HepG2 (cell line): Measurements from ENCODE around the gene ZBTB7A. TPM values are rescaled to one million over a fixed set of nuclear protein-coding genes. Genes with fewer than 3 reads are reported as not detected.

ENCODE experiments used
- ARNTL ChIP-seq: sonication (generic); formaldehyde crosslinking; IDR thresholded peaks from 2 replicates; pipeline ENCODE4 v1.4.0; 2020; ENCODE audit warnings: mild to moderate bottlenecking, missing genetic modification reagents
- GMEB2 ChIP-seq: IDR thresholded peaks from 2 replicates; pipeline ENCODE4 v1.6.1; 2016; ENCODE audit warnings: missing biosample characterization, missing genetic modification reagents, low read depth
- HOMEZ ChIP-seq: IDR thresholded peaks from 2 replicates; pipeline ENCODE4 v1.6.1; 2016; ENCODE audit warnings: low read depth
- MYC ChIP-seq: sonication (generic); formaldehyde crosslinking; IDR thresholded peaks from 2 replicates; pipeline ENCODE4 v1.9.0; 2021; ENCODE audit warnings: missing genetic modification reagents, borderline replicate concordance
- NAIF1 ChIP-seq: sonication (generic); formaldehyde crosslinking; IDR thresholded peaks from 2 replicates; pipeline ENCODE4 v1.5.0; 2020; ENCODE audit warnings: mild to moderate bottlenecking, missing genetic modification reagents, borderline replicate concordance
- PHB2 ChIP-seq: fragments of 450-650 bp; IDR thresholded peaks from 2 replicates; pipeline ENCODE4 v1.6.1; 2018; ENCODE audit not compliant: partially characterized antibody
- SALL2 ChIP-seq: sonication (generic); formaldehyde crosslinking; IDR thresholded peaks from 2 replicates; pipeline ENCODE4 v1.8.1; 2023; ENCODE audit warnings: mild to moderate bottlenecking, missing genetic modification reagents, inconsistent platforms
- TBL1XR1 ChIP-seq: fragments of 150-350 bp; IDR thresholded peaks from 2 replicates; pipeline ENCODE4 v1.6.1; 2014; ENCODE audit warnings: borderline replicate concordance, low read length; ENCODE audit not compliant: partially characterized antibody
- ZBTB4 ChIP-seq: sonication (generic); formaldehyde crosslinking; IDR thresholded peaks from 2 replicates; pipeline ENCODE4 v1.4.0; 2020; ENCODE audit warnings: missing genetic modification reagents, mild to moderate bottlenecking, borderline replicate concordance
- ZFP41 ChIP-seq: sonication (generic); formaldehyde crosslinking; IDR thresholded peaks from 2 replicates; pipeline ENCODE4 v1.4.0; 2020; ENCODE audit warnings: mild to moderate bottlenecking, missing genetic modification reagents, borderline replicate concordance
- ZMAT5 ChIP-seq: sonication (generic); formaldehyde crosslinking; IDR thresholded peaks from 2 replicates; pipeline ENCODE4 v1.5.0; 2020; ENCODE audit warnings: mild to moderate bottlenecking, low read depth, missing genetic modification reagents, borderline replicate concordance
- ZNF12 ChIP-seq: sonication (generic); formaldehyde crosslinking; IDR thresholded peaks from 2 replicates; pipeline ENCODE4 v1.5.0; 2020; ENCODE audit warnings: missing genetic modification reagents
- ZNF253 ChIP-seq: sonication (generic); formaldehyde crosslinking; IDR thresholded peaks from 2 replicates; pipeline ENCODE4 v1.8.0; 2022; ENCODE audit warnings: mild to moderate bottlenecking, missing genetic modification reagents, borderline replicate concordance
- ZNF770 ChIP-seq: sonication (generic); formaldehyde crosslinking; IDR thresholded peaks from 2 replicates; pipeline ENCODE4 v1.5.0; 2020; ENCODE audit warnings: mild to moderate bottlenecking, missing genetic modification reagents
- polyA plus RNA-seq, 8 experiments: library from polyadenylated mRNA; depleted of rRNA in 3 of 8; stranded (reverse) in 7 of 8; unstranded in 1 of 8; fragments of >200 nt; fragmentation: Illumina TruSeq in 4 of 8; extraction: Trizol in 4 of 8; gene quantifications; 2 replicates each; pipeline versions ENCODE4 v1.2.1 to v1.2.3, GENCODE V29; 2011 to 2016; ENCODE audit warnings: low read depth in 4 of 8, missing spikeins in 1 of 8, mixed read lengths in 1 of 8; ENCODE audit not compliant: insufficient read depth in 1 of 8
- total RNA-seq, 5 experiments: library from RNA; depleted of rRNA; stranded (reverse); fragments of >200 nt; fragmentation: Illumina TruSeq; extraction: Trizol; gene quantifications; 2 replicates each; pipeline ENCODE4 v1.2.3, GENCODE V29; 2016; ENCODE audit warnings: low read depth in 1 of 5

ZBTB7A gene
- total and polyA plus RNA-seq, 2 of the 13 experiments (the other 11 are each of a cell fraction or from before 2014, with no cell fraction given): 3.6 to 4.0 TPM

GRCh38 chr19:4058693-4059452 lies 7.8 kb downstream of the ZBTB7A start (continued):
- TF ChIP-seq TBL1XR1: no peak
- TF ChIP-seq ZNF770 (CRISPR knock-in tag): no peak; the same call in 1 of the 2 replicates
- TF ChIP-seq ZNF253 (CRISPR knock-in tag): no peak
- no peak for TF ChIP-seq ZNF12 (CRISPR knock-in tag)
- TF ChIP-seq ZBTB4: no peak
- no peak for TF ChIP-seq HOMEZ (CRISPR knock-in tag)
- TF ChIP-seq GMEB2 (CRISPR knock-in tag): no peak
- TF ChIP-seq PHB2: no peak
- TF ChIP-seq NAIF1 (CRISPR knock-in tag): peak; percentile 41; the same call in 1 of the 2 replicates
- TF ChIP-seq ARNTL (CRISPR knock-in tag): no peak
- no peak for TF ChIP-seq MYC
- 0 out of 2 replicates have a peak, but pooled peaks have one; percentile 1 for TF ChIP-seq ZFP41 (CRISPR knock-in tag)
- TF ChIP-seq SALL2 (CRISPR knock-in tag): peak; percentile 26; the same call in 1 of the 2 replicates
- TF ChIP-seq ZMAT5: no peak
